Eye (tissue), 1 donor: ENCODE results near the gene SCN8A.

Source experiments
- DNase-seq: peaks from one replicate; pipeline ENCODE4 v3.0.0-alpha.2; 2015

SCN8A gene

DNA sequence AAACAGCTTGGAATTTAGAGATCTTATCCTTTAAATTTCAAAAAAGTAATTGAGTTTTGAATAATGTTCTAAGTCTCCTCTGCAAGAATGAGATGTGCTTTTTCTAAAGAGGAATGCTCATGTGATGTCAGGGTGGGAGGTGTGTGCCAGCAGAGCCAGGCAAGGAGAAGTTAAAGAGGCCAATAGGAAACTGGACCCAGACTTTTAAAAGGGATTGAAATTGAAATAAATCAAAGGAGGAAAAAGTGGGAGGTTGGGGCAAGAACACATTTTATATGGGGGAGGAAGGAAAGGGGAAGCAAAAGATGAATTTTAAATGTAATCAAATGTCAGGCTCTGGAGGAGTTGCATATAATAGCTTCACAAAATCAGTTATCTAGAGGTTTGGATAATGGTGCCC lies 131.4 kb downstream of the SCN8A start:
- DNase-seq: no peak

DNA sequence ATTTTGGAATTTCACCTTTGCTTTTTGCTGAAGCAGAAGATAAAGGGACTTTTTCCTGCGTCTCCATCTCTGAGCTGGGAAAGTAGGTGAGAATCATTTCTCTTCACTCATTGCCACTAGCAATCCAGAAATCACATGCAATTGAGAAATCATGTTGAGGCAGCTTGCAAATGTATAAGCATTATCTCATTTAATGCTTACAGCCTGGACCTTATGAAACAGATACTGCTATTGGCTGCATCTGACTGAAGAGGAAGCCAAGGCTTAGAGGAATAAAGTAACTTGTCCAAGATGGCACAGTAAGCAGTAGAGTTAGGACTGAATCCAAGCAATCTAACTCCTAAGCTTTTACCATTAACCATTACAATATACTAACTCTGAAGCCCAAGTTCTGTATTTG lies 135.1 kb downstream of the SCN8A start:
- DNase-seq: no peak

DNA sequence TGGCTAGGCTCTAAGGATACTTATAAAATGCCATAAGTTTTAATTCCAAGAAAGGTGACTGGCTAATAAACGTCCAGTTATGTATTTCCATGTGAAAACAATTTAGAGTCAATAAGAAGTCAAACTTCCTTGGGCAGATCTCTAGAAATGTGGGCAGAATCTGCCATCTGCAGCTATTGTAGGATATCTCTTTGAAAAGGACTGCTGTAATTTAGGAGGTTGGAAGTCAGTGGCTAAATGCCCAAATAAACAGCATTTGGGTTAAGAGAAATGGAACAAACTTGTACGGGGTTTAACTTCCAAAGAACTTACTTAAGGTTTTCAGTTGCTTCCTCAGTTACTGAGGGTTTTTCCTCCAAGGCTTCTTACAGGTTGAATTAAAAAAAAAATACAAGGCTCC lies 135.9 kb downstream of the SCN8A start:
- DNase-seq: no peak

DNA sequence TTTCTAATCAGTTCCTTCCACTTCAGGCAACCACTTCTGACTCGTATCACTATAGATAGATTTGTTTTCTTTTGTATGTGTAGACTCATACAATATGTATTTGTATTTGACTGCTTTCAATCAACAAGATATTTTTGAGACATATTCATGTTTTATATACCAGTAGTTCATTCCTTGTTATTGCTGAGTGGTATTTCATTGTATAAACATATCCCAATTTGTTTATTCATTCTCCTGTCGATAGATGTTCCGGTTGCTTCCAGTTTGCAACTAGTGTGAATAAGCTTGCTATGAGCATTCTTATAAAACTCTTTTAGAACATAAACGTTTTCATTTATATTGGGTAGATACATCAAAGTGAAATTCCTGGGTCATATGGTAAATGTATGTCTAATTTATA lies 138.3 kb downstream of the SCN8A start:
- DNase-seq: no peak

DNA sequence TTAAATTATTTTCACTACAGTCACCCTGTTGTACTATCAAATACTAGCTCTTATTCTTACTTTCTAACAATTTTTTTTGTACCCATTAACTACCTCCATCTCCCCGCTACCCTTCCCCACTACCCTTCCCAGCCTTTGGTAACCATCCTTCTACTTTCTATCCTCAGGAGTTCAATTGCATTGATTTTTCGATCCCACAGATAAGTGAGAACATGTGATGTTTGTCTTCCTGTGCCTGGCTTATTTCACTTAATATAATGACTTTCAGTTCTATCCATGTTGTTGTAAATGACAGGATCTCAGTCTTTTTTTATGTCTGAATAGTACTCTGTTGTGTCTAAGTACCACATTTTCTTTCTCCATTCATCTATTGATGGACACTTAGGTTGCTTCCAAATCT lies 139.7 kb downstream of the SCN8A start:
- no peak for DNase-seq

DNA sequence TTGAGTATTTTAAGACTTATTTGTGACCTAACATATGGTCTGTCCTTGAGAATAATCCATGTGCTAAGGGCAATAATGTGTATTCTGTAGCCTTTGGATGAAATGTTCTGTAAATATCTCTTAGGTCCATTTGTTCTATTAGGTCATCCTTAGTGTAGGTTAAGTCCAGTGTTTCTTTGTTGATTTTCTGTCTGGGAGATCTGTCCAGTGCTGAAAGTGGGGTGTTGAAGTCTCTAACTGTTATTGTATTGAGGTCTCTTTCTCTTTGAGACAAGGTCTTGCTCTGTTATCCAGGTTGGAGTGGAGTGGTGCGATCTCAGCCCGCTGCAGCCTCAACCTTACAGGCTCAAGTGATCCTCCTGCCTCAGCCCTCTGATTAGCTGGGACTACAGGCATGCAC lies 149.5 kb downstream of the SCN8A start:
- no peak for DNase-seq

DNA sequence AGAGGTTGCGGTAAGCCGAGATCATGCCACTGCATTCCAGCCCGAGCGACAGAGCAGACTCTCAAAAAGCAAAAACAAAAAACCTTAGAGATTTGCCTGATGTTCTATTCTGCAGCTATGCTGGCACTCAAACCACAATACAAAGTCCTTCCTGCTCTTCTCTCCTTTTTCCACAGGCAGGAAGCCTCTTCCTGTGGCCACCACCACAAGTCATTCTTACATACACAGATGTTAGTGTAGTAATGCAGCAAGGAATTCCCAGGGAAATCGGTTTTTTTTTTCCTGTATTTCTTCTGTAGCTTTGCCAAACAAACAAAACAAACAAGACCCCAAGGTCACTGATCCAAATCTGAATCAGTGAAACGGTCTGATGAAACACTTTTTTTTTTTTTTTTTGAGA lies 153.2 kb downstream of the SCN8A start:
- no peak for DNase-seq

DNA sequence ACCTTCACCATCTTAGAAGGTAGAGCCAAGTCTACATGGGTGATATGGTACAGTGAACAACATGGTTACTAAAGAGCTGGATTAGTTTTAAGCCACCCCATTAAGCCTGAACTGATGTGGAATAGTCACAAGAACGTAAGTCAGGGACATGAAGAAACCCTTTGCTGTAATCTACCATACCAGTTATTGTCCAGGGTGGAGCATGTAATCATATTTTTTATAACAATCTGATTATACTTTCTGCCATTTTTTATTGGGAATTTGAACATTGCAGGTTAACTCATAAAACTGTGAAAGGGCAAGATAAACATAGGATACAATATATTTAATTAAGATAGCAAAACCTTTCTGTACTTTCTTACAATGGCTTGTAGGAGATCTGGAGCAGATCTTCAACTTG lies 153.9 kb downstream of the SCN8A start:
- DNase-seq: no peak

DNA sequence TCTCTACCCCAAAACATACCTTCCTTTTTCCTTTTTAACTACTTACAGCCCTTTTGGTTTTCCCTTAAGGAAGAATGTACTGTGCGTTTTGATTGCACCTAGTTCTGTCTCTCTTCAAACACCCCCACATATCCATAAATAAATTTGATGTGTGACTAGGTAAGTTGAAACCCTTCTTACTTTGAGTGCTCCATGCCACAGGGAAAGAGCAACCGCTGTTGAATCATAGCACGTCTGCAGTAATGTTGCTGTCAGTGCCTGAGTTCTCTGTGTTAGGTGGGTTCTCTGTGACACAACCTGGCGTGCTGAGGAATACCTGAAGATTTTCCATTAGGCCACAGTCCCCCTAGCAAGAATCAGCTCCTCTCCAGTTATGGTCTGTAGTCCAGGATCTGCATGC lies 155.4 kb downstream of the SCN8A start:
- DNase-seq: no peak

DNA sequence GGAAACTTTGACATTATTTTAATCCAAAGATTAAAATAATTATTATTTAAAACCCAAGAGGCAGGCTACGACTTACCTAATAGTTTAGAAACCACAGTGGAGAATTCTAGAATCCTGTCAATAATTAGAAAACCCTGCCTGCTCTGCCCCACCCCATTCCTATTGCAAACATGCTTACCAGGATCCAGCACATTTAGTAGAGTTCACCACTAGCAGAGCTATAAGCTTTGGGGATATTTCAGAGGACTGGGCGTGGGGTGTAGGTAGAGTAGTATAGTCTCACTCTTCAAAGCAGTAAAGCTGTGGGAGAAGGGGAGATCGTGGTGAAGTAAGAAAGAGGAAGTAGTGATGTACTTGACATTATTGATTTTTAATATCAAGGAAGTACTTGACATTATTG lies 157.2 kb downstream of the SCN8A start:
- no peak for DNase-seq

DNA sequence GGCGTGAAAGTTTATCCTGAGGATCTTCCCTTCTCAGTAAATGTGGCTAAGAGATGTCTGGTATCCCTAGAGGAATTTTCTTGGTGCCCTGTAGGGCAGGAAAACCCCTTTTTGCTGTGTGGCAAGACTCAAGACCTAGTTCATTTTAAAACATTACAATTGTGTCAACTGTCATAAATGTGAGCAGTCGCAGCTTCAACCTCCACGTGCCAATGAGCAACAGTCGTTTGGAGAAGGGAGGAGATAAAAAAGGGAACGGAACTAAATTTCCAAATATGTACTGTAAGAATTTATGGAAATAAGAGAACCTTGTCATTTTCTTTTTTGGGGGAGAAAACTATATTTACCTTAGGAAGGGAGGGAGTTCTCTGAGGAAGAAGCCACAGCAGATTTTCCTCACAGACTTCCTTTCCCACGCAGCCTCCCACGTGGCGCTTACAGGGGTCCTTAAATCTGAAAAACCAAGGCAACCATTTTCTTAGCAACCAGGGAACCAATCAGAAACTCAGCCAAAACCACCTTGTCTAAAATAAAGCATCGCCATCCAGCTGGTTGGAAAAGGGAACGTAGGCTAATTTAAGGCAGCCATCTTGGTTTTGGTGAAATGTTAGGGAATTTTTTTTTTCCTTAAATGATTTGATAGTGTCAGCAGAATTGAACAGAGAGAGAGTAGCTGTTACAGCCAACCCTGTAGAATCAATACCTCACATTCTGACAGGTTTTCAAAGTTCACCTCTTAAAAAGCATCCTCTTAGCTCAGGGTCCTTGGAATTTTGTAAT lies 158.4 kb downstream of the SCN8A start:
- no peak for DNase-seq

DNA sequence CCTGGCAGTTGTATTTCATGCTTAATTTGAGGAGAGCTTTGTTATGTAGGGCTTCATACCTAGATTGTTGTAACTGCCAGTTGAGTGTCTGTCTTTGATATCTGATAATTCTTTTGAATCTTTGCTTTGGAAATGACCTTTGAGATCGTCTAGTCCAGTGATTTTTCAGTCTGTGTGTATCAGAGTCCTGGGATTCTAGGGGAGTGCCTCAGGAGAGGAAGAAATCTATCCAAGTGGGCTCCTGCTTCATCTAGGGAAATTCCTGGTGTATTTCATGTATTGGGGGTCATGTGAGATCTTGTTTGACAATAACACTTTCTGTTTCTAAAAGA lies 158.9 kb downstream of the SCN8A start:
- no peak for DNase-seq

DNA sequence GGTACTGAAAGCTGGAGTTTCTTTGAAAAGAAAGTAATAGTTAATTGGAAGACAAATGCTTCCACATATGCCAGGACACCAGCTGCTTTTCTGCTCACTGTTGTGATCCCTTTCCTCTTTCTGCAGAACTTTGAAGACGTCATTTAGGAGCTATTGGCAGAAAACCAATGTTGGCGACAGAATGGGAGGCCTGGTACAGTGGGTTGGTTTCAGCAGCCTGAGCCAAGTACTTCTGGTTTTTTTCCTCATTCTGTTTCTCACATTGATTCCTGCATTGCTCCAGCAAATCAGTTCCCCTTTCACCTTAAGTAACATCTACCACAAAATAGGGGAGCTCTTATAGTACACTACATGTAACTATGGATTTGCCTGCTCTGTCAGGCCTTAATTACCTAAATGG lies 160.6 kb downstream of the SCN8A start:
- no peak for DNase-seq

DNA sequence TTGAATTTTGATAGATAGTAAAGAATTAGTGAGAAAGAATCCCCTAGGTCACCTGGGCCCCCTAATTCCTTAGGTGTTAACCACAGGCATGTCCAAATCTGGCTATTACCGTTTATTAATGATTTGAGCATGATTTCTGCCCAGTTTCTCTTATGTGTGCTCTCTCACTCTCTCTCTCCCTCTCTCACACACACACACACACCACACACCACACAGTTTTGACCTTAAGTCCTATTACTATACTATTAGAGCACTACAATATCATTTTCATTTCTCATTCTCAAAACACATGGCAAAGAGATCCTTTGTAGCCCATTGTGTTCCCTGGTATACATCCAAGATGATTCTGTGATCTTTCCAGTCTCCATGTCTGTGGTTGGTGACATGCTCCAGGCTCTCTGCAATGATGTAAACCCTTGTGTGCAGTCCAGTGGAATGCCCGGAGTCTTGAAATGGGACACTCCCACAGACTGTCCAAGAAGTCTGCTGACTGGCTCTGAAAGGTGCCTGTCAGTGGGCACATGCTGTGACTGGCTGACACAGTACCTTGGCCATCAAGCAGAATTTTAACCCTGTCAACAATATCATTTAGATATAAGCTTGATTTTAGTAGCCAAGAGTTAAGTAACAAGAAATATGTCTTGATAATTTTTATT lies 161.3 kb downstream of the SCN8A start:
- peak; percentile 45 for DNase-seq

DNA sequence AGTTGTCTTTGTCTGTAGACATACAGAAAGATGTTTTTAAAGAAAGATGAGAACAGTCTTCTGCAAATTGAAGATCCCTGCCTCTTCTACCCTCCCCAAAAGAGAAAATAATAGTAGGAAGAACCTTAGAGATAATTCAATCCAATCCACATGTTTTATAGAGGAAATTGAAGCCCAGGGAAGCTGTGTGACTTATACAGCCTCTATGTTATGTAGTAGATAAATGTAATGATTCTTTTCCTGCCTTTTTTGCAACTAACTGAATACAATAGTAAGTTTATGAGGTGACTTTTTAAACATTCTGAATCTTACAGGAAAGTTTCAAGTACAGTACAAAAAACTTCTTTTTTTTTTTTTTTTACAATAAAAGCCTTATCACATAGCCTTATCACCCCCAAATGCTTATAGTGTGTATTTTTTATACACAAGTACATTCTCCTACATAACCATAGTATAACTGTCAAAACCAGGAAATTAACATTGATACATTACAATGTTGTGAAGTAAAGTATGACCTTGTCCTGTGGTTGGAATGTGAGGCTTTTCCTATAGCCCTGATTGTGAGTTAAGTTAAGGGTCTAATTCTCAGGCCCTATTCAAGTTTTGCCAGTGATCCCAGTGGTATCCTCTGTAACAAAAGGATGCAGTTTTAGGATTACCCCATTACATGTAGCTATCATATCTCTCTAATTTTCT lies 163.1 kb downstream of the SCN8A start:
- DNase-seq: no peak

DNA sequence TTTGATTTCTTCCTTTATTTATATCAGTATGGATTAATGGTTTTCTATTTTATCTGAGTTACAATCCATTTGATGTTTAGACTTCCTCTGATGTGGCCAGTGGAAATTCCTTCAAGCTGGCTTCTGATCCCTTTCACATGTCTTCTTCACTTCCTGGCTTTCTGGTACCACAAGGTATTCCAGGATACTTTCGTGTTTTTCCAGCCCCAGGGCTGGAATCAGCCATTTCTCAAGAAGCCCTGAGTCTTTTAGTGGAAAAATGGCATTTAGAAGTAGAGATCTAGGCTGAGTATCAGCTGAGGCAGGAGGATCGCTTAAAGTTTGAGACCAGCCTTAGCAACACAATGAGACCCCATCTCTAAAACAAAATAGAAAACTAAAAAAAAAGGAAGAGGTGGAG lies 164.2 kb downstream of the SCN8A start:
- DNase-seq: no peak

DNA sequence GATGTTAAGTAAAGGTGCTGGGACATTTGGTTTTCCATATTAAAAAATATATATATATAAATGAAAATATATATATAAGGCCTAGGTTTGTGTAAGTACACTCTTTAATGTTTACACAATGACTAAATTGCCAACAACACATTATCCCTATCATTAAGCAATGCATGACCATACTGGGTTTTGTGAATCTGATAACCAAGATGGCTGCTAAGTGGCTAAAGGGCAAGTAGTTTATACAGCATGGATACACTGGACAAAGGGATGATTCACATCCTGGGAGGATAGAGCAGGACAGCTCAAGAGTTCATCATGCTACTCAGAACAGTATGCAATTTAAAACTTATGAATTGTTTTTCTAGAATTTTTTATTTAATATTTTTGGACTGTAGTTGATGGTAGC lies 168.1 kb downstream of the SCN8A start:
- DNase-seq: no peak

DNA sequence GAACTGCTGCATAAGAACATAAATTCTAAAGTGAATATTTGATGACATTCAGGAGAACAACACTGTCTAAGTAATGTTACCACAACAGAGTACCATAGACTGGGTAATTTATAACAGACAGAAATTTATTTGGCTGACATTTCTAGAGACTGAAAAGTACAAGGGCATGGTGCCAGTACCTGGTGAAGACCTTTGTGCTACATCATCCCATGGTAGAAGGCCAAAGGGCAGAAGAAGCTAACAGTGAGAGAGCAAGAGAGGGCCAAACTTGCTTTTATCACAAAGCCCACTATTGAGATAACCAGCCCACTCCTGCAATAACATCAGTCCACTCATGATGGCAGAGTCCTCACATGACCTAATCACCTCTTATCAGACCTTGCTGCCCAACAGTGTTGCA lies 168.7 kb downstream of the SCN8A start:
- DNase-seq: no peak

DNA sequence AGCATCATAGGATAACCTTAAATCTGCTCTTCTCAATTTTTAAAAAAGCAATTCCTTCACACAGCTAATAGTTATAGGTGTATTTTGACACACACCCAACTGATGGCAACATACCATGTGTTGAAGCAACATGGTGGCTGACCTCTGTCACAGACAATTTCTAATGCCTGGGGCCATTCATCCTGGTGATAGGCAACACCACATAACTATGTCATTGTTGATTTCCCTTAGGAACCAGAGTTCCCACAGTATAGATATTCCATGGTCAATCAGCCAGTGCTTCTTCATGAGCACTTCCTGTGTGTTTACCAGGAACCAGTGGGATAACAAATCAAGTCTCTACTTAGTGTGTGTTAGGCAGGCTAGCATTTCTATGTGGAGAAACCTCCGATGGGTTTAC lies 169.2 kb downstream of the SCN8A start:
- DNase-seq: no peak

DNA sequence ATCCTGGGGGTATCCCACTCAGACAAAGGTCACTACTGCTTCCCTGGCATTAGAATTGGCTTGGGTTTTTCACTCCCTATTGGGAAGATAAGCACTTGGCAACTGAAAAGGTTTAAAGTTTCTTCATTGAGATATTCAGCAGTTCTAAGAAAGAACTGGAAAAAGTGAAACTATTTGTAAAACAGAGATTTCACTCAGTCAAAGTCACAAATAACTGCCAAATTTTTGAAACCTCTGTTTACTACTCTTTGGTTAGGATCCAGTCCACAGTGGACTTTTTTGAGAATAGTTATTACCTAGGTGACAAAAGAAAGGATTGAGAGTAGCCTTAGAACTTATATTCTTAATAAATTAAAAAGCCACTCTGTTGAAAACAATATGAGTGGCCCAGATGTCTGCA lies 172.7 kb downstream of the SCN8A start:
- no peak for DNase-seq

DNA sequence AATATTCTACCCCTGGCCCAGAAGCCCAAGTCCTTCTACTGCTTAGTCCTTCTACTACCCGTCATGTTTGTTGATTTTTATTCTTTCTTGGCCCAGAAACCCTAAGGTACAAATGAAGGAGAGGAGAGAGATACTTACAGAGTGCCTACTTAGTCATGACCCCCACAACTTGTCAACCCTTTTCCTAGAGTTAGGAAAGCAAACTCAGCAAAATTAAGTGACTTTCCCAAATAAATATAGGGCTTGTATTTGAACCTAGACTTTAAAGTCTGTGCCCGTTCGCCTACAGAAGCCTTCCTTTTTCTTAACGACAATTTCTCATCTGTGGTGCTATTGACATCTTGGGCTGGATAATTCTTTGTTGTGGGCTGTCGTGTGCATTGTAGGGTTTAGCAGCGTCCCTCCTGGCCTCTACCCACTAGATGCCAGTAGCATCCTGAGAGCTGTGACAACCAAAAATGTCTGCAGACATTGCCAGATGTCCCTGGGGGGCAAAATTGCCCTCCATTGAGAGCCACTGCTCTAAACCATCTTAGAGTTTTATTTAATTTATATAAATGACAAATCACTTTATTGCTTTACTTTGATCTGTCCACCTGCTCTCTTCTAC lies 175.1 kb downstream of the SCN8A start:
- DNase-seq: no peak

DNA sequence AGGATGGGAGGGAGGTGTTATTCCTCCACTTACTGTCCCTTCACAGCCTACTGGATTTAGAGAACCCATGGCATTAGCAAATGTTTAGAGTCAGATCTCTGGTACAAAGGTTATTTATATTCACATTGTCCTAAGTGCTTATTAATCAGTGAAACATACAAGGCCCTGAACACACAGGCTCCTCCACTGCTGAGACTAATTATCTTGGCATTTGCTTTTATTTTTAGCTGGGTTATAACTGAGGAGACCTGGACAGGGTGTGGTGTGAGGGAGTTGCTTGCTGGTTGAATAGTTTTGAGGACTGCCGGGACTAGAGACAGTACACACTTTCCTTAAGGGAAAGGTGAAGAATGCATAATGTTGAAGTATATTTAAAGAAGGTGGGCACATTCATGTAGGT lies 180.0 kb downstream of the SCN8A start:
- DNase-seq: no peak

DNA sequence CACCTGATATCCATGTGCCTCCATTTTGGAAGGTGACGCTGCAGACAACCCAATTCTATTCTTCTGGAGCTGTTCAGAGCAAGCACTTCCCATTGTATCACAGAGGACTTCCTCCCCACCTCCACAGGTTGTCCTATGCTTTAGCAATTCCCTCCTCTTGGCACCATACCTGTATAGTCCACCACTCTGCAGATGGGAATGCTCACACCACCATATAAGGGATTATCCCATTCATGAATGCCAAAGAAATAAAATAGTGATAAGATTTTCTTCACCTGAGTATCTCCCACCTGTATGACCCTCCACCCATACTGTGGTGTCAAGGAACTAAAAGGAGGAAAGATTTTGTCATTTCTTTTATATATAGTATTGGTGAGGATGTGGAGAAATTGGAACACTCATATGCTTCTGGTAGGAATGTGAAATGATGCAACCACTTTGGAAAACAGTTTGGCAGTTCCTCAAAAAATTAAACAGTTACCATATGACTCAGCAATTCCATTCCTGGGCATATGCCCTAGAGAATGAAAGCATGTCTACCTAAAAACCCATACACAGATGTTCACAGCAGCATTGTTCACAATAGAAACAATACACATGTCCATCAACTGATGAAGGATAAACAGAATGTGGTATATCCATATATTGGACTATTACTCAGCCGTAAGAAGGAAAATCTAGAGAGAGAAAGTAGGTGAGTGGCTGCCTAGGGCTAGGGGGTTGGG lies 182.3 kb downstream of the SCN8A start:
- DNase-seq: no peak
